Pancreas (tissue), 10 donors: ENCODE results near the gene SGPL1. TPM values are rescaled to one million over a fixed set of nuclear protein-coding genes. Genes with fewer than 3 reads are reported as not detected.

ENCODE experiments used
- ATAC-seq, 4 donors: fragments of 200-7000 bp; cut with Tn5 transposase; one replicate each; pipeline versions ENCODE4 v1.8.0 to v1.9.1; 2020; ENCODE audit warnings: mild to moderate bottlenecking in 4 of 4, moderate library complexity in 4 of 4
- DNase-seq, 6 donors: peaks; one replicate each; pipeline ENCODE4 v3.0.0-alpha.2; 2020
- FAIRE-seq: peaks from 2 replicates; lab custom pipeline; 2012; peaks lifted over from hg19 to GRCh38; lab: Jason Lieb, UNC
- H3K27ac ChIP-seq, 4 donors: fragments of 200-600 bp; sonication (generic); 1 replicate in 3 of 4; 2 replicates in 1 of 4; pipeline versions ENCODE4 v1.5.0 to v1.8.0; 2020
- H3K27me3 ChIP-seq, 4 donors: fragments of 200-600 bp; one replicate each; pipeline ENCODE4 v1.8.0; 2021
- H3K36me3 ChIP-seq, 3 donors: fragments of 200-600 bp; sonication (generic) in 1 of 3; one replicate each; pipeline versions ENCODE4 v1.5.0 to v1.8.0; 2020 to 2021
- H3K4me1 ChIP-seq, 3 donors: fragments of 200-600 bp; one replicate each; pipeline ENCODE4 v1.8.0; 2021
- H3K4me3 ChIP-seq, 4 donors: fragments of 200-600 bp; sonication (generic) in 2 of 4; one replicate each; pipeline versions ENCODE4 v1.5.0 to v1.8.0; 2020 to 2021
- H3K9me3 ChIP-seq, 4 donors: fragments of 200-600 bp; one replicate each; pipeline ENCODE4 v1.8.0; 2021
- CTCF ChIP-seq, 4 donors: fragments of 200-600 bp; sonication (generic) in 3 of 4; IDR thresholded peaks; one replicate each; pipeline versions ENCODE4 v1.5.0 to v1.8.0; 2021; ENCODE audit warnings: antibody characterized with exemption in 4 of 4
- WGBS, 2 donors: extraction: QIAGEN DNeasy Blood & Tissue Kit; methylation state at CpG; one replicate each; pipeline ENCODE4 v1.1.7; 2013; 5-methylcytosine and 5-hydroxymethylcytosine counted together
- intact Hi-C, 3 donors: fragments of 100-400 bp; cut with DNase I; formaldehyde crosslinking; loops; one replicate each; pipeline versions ENCODE4 v1.11.1 to v1.14.2; 2022
- polyA plus RNA-seq, 2 donors: library from polyadenylated mRNA; stranded (reverse); fragments of 200-250 nt; gene quantifications; one replicate each; pipeline ENCODE4 v1.2.3, GENCODE V29; 2013
- total RNA-seq, 6 donors: library from RNA; stranded (reverse); fragmentation: NEBNext Ultra II Directional in 4 of 6; extraction: Animal tissue kit (Norgen Biotek cat#: 25700) in 4 of 6; gene quantifications; one replicate each; pipeline versions ENCODE4 v1.2.1 to v1.2.4, GENCODE V29; 2021 to 2023
- donor health status: healthy with polysubstance abuse.
- donor health status: DM: no; HTN: no; CAD: no; lungs with moderate emphysema.
- donor health status: DM: no; HTN: no; CAD: no.
- donor health status: control.
- donor health status: control.
- donor health status: Bipolar disorder and iron deficiency.
- donor health status: DM: yes; HTN: yes; CAD: no.
- donor health status: DM: no; HTN: no; CAD: no.
- donor health status: DM: no; HTN: no; CAD: no.
- donor health status: DM: yes; HTN: yes; CAD: no.

SGPL1 gene
- total and polyA plus RNA-seq, 8 donors: 12.0 to 55.8 (median 30.1) TPM

GRCh38 chr10:70889291-70889690, 73.5 kb downstream of the SGPL1 start:
- 48 to 49% methylated on average over 3 of the region's 3 CpGs for WGBS, 2 donors
- no peaks in the 10 kb centered on the region for H3K9me3 ChIP-seq
- TF ChIP-seq CTCF (IDR thresholded peaks at IDR 0.05): no peak
- H3K4me3 ChIP-seq: no peak overlapping the region
- no peaks in the 10 kb centered on the region for H3K27me3 ChIP-seq
- no peak overlapping the region for H3K27ac ChIP-seq
- no peak for FAIRE-seq
- intact Hi-C loops: no loop called here
- H3K4me1 ChIP-seq: peaks cover 21 to 31% (median 22%) of the 10 kb centered on the region in 3 donors
- H3K36me3 ChIP-seq: peaks cover 0 to 8% (median 8%) of the 10 kb centered on the region in 3 donors
- DNase-seq: no peak
- ATAC-seq: no peak

DNA sequence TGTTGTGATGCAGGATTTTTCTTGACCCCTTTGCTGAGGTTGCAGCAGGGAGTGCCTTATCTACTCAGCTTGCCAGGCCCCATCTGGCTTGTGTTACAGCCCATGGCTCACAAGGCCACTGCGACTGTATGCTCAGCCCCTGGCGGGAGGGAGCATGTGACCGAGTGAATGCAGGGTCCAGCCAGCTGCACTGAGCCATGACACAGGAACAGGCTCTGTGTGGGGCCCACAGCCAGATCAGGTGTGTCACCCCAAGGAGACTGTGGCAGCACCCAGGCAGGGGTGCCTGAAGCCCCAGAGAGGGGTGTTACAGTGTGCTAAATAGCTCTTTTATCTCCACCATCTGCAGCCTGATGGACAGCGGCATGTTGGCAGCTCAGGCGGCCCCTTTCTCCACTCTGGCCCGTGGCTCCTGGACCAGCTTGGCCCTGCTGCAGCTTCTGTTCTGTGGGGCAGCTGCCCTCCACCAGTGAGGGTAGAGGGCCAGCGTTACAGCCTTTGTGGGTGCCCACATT, 75.2 kb downstream of the SGPL1 start:
- intact Hi-C loops: no loop called here
- Histone ChIP-seq H3K4me3 (no peak overlapping the region), H3K4me1 (peaks cover 21 to 31% (median 22%) of the 10 kb centered on the region in 3 donors), H3K36me3 (no peaks in the 10 kb centered on the region), H3K27ac (peak overlapping the region in 1 of 4 donors; percentile 54), H3K27me3 (no peaks in the 10 kb centered on the region), H3K9me3 (no peaks in the 10 kb centered on the region)
- TF ChIP-seq CTCF (IDR thresholded peaks at IDR 0.05): no peak
- 31 to 32% methylated on average over 7 of the region's 7 CpGs for WGBS, 2 donors
- FAIRE-seq: no peak
- ATAC-seq: peak; percentile 51 to 72 (median 59)
- peak; percentile 73 to 88 (median 82) for DNase-seq

DNA sequence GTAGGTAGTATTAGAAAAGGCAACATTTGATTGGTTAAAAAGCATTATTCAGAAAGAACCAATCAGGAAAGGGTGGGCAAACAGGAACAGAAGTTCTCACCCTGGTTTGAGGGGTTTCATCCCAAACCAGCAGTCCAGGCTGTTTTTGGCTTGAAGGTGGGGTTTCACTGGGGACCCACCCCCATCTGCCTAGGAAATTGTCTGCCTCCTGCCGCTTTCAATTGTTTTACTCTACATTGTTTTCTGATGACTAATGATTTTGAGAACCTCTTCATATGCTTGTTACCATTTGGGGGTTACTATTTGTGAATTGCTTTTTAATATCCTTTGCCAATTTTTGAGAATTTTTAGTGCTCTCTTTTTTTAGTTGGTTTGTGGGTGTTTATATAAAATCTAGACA, 75.9 kb downstream of the SGPL1 start:
- Histone ChIP-seq H3K27ac (no peak overlapping the region), H3K4me3 (no peak overlapping the region), H3K36me3 (no peaks in the 10 kb centered on the region), H3K4me1 (peaks cover 14 to 27% (median 20%) of the 10 kb centered on the region in 3 donors), H3K9me3 (no peaks in the 10 kb centered on the region), H3K27me3 (no peaks in the 10 kb centered on the region)
- intact Hi-C loops: no loop called here
- WGBS, 2 donors: 88 to 100% methylated on average over 1 of the region's 1 CpG
- FAIRE-seq: no peak
- ATAC-seq: no peak
- no peak for DNase-seq
- TF ChIP-seq CTCF (IDR thresholded peaks at IDR 0.05): no peak

DNA sequence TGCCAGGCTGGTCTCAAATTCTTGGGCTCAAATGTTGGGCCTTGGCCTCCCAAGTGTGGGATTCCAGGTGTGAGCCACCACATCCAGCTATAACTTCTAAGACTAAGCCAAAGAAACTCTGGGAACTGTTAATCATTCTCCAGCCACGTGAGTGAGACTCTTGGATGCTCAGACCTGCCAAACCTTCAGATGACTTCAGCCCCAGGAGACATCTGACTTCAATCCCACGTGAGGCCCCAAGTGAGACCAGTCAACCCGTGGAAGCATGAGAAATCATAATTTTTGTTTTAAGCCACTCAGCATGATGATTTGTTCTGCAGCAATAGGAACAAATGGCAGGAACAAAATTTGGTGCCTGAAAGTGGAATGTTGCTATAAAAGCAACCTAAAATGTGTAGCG, 76.9 kb downstream of the SGPL1 start:
- H3K4me3 ChIP-seq: no peak overlapping the region
- H3K27me3 ChIP-seq: no peaks in the 10 kb centered on the region
- H3K4me1 ChIP-seq: peaks cover 11 to 18% (median 11%) of the 10 kb centered on the region in 3 donors
- H3K9me3 ChIP-seq: no peaks in the 10 kb centered on the region
- H3K27ac ChIP-seq: no peak overlapping the region
- no peak for DNase-seq
- 81 to 84% methylated on average over 4 of the region's 4 CpGs for WGBS, 2 donors
- H3K36me3 ChIP-seq: no peaks in the 10 kb centered on the region
- no peak for TF ChIP-seq CTCF (IDR thresholded peaks at IDR 0.05)
- intact Hi-C loops: no loop called here
- no peak for FAIRE-seq
- no peak for ATAC-seq

- intact Hi-C loops: no loop called here
Measured at GRCh38 chr10:70893227-70894006, 77.7 kb downstream of the SGPL1 start.

More at GRCh38 chr10:70893227-70894006, 77.7 kb downstream of the SGPL1 start:
- Histone ChIP-seq H3K9me3 (no peaks in the 10 kb centered on the region), H3K27ac (no peak overlapping the region), H3K27me3 (no peaks in the 10 kb centered on the region), H3K4me1 (peaks cover 11 to 18% (median 11%) of the 10 kb centered on the region in 3 donors), H3K4me3 (no peak overlapping the region), H3K36me3 (no peaks in the 10 kb centered on the region)
- TF ChIP-seq CTCF (IDR thresholded peaks at IDR 0.05): no peak
- FAIRE-seq (no peak), DNase-seq (no peak), ATAC-seq (no peak)
- WGBS, 2 donors: 83 to 89% methylated on average over 10 of the region's 10 CpGs
